Measurements from ENCODE around the gene RACK1. TPM values are rescaled to one million over a fixed set of nuclear protein-coding genes. Genes with fewer than 3 reads are reported as not detected.

RACK1 gene
- polyA plus RNA-seq, 1 donor (not counting 4 experiments of a cell fraction or from before 2014, with no cell fraction given) = 3,291 TPM

DNA sequence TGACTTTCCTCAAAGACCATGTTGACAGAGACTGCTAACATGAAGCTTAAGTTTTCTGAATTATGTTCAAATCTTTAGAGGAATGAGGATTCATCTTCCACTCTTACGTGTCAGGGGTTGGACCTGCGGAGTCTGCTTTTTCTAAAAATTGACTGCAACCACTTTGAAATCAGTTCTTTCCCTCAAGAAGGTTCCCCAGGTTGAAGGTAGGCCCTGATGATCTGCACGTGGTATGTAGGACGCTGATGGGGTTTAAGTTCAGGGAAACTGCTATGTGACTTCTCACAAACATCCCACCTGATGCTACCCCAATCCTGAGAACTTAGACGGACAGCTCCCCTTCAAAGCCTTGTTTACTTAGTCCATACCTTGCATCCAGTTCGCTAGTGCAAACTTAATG is 7.2 kb downstream of the RACK1 start:
- TF ChIP-seq, protein P1, sequence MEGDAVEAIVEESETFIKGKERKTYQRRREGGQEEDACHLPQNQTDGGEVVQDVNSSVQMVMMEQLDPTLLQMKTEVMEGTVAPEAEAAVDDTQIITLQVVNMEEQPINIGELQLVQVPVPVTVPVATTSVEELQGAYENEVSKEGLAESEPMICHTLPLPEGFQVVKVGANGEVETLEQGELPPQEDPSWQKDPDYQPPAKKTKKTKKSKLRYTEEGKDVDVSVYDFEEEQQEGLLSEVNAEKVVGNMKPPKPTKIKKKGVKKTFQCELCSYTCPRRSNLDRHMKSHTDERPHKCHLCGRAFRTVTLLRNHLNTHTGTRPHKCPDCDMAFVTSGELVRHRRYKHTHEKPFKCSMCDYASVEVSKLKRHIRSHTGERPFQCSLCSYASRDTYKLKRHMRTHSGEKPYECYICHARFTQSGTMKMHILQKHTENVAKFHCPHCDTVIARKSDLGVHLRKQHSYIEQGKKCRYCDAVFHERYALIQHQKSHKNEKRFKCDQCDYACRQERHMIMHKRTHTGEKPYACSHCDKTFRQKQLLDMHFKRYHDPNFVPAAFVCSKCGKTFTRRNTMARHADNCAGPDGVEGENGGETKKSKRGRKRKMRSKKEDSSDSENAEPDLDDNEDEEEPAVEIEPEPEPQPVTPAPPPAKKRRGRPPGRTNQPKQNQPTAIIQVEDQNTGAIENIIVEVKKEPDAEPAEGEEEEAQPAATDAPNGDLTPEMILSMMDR (optimal IDR thresholded peaks at IDR 0.05 in 1 of 3, IDR thresholded peaks at IDR 0.05 in 1 of 3, conservative IDR thresholded peaks at IDR 0.05 in 1 of 3; ENCODE audit: extremely low read depth in 1 of 3, insufficient read depth in 2 of 3, low read length in 3 of 3) = no peak
- no peak for TF ChIP-seq EZH2 (IDR thresholded peaks at IDR 0.05; ENCODE audit: low read length)
- Histone ChIP-seq H3K79me2 (ENCODE audit: control insufficient read depth, insufficient read depth, low read length) (peaks cover 39% of the 10 kb centered on the region), H3K4me3 (ENCODE audit: control insufficient read depth in 2 of 3, extremely low read depth in 1 of 3, insufficient read depth in 2 of 3, low read depth in 1 of 3, low read length in 3 of 3) (no peak overlapping the region), H4K20me1 (ENCODE audit: control insufficient read depth, extremely low read depth, insufficient read depth, low read length) (peaks cover 58% of the 10 kb centered on the region), H3K9me3 (ENCODE audit: control insufficient read depth, low read depth, low read length) (no peaks in the 10 kb centered on the region), H3K36me3 (ENCODE audit: control insufficient read depth in 2 of 2, extremely low read depth in 1 of 2, insufficient read depth in 2 of 2, low read length in 2 of 2) (peaks cover 48 to 59% of the 10 kb centered on the region in 2 experiments), H3K4me2 (ENCODE audit: control insufficient read depth, extremely low read depth, insufficient read depth, low read depth, low read length) (no peak overlapping the region), H3K9ac (ENCODE audit: control insufficient read depth, extremely low read depth, insufficient read depth, low read length) (no peak overlapping the region), H3K4me1 (ENCODE audit: control insufficient read depth, extremely low read depth, insufficient read depth, low read length) (peaks cover 8% of the 10 kb centered on the region), H3K27me3 (ENCODE audit: control insufficient read depth, extremely low read depth, insufficient read depth, low read length) (no peaks in the 10 kb centered on the region), H3K9me1 (ENCODE audit: control insufficient read depth, extremely low read depth, insufficient read depth, low read length) (no peaks in the 10 kb centered on the region), H2AFZ (ENCODE audit: control insufficient read depth, low read length) (no peak overlapping the region), H3K27ac (ENCODE audit: control insufficient read depth, insufficient read depth, low read length) (no peak overlapping the region)
- DNase-seq (ENCODE audit: low read depth, low spot score) = no peak
- dilution Hi-C loops (cut with MboI; ENCODE audit: extremely low pct_ligation_motif_present, low sequenced_read_pairs) = no loop called here
- no peak for FAIRE-seq

DNA sequence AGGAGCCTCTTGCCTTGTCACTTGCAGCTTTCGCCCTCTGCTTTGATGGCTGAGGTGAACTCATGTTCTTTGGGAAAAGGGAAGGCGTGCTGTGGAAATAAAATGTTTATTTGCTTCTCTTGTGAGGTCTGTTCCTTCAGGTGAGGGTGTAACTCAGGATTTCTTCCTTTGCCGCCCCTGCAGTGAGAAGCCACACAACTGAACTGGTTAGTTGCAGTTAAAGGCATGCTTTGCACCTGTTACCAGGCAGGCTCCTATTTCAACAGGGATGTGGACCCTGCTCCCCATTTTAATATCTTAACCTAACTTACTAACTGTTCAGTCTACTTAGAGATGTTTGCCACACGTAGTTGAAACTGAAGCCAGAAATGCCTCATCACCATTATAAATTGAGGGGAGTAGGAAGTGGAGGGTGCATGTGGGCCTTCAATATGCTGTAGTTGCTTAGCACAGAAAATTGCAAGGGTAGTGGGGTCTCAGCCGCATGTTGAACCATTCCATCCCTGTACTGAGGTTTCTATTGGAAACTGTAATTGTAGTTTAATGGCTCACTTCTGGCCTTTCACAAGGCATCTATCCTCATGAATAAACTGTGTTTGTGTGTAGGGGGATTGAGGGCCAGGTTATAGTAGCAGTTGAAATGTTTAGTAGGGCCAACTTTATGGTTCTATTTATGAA is 7.9 kb downstream of the RACK1 start:
- Histone ChIP-seq H3K4me3 (ENCODE audit: control insufficient read depth in 2 of 3, extremely low read depth in 1 of 3, insufficient read depth in 2 of 3, low read depth in 1 of 3, low read length in 3 of 3) (no peak overlapping the region), H3K27me3 (ENCODE audit: control insufficient read depth, extremely low read depth, insufficient read depth, low read length) (no peaks in the 10 kb centered on the region), H3K9me3 (ENCODE audit: control insufficient read depth, low read depth, low read length) (no peaks in the 10 kb centered on the region), H3K4me1 (ENCODE audit: control insufficient read depth, extremely low read depth, insufficient read depth, low read length) (peaks cover 1% of the 10 kb centered on the region), H3K27ac (ENCODE audit: control insufficient read depth, insufficient read depth, low read length) (no peak overlapping the region), H4K20me1 (ENCODE audit: control insufficient read depth, extremely low read depth, insufficient read depth, low read length) (peaks cover 52% of the 10 kb centered on the region), H3K9me1 (ENCODE audit: control insufficient read depth, extremely low read depth, insufficient read depth, low read length) (no peaks in the 10 kb centered on the region), H3K36me3 (ENCODE audit: control insufficient read depth in 2 of 2, extremely low read depth in 1 of 2, insufficient read depth in 2 of 2, low read length in 2 of 2) (peaks cover 48 to 57% of the 10 kb centered on the region in 2 experiments), H2AFZ (ENCODE audit: control insufficient read depth, low read length) (no peak overlapping the region), H3K4me2 (ENCODE audit: control insufficient read depth, extremely low read depth, insufficient read depth, low read depth, low read length) (no peak overlapping the region), H3K79me2 (ENCODE audit: control insufficient read depth, insufficient read depth, low read length) (peaks cover 33% of the 10 kb centered on the region), H3K9ac (ENCODE audit: control insufficient read depth, extremely low read depth, insufficient read depth, low read length) (no peak overlapping the region)
- dilution Hi-C loops (cut with MboI; ENCODE audit: extremely low pct_ligation_motif_present, low sequenced_read_pairs) = no loop called here
- TF ChIP-seq, protein P1 (optimal IDR thresholded peaks at IDR 0.05 in 1 of 3, IDR thresholded peaks at IDR 0.05 in 1 of 3, conservative IDR thresholded peaks at IDR 0.05 in 1 of 3; ENCODE audit: extremely low read depth in 1 of 3, insufficient read depth in 2 of 3, low read length in 3 of 3) = no peak
- no peak for TF ChIP-seq EZH2 (IDR thresholded peaks at IDR 0.05; ENCODE audit: low read length)
- DNase-seq (ENCODE audit: low read depth, low spot score) = no peak
- no peak for FAIRE-seq
